ENCODE data around the gene PDZD7. TPM values are rescaled to one million over a fixed set of nuclear protein-coding genes. Genes with fewer than 3 reads are reported as not detected.
"Not testable (repeated sequence)": the region's sequence is repeated elsewhere in the genome, so short reads cannot be mapped to it uniquely, and the experiment has no call there.

The PDZD7 gene
- total RNA-seq, 2 donors from 2014 or later: 0.80 to 1.3 TPM

- DNase-seq (ENCODE audit: low spot score in 2 of 2) (no peak), ATAC-seq (no peak)
- H3K36me3 Mint-ChIP-seq: no peaks in the 10 kb centered on the region
- H3K9me3 Mint-ChIP-seq: no peaks in the 10 kb centered on the region
- H3K27ac Mint-ChIP-seq: no peak overlapping the region
Observed at GRCh38 chr10:101047961-101048892, 17.3 kb upstream of the PDZD7 start.

DNA sequence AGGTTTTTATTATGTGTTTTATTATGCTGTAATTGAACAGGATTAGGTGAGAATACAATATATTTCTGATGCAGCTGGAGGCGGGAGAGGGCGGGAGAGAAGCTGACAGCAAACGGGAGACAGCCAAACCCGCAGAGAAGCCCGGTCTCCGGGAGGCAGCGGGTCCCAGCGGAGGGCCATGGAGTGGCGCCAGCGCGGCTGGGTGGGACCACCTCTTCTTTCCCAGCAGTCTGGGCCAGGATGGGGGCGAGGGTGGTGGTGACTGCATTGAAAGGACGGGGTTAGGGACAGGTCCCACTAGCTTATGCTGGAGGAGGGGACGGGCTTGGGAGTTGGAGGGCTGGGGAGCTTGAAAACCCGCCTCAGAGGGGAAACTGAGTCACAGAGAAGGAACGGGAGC, 16.3 kb upstream of the PDZD7 start:
- H3K9me3 Mint-ChIP-seq: no peaks in the 10 kb centered on the region
- DNase-seq (ENCODE audit: low spot score in 2 of 2) (no peak), ATAC-seq (no peak)
- H3K27ac Mint-ChIP-seq: no peak overlapping the region
- H3K36me3 Mint-ChIP-seq: no peaks in the 10 kb centered on the region

DNA sequence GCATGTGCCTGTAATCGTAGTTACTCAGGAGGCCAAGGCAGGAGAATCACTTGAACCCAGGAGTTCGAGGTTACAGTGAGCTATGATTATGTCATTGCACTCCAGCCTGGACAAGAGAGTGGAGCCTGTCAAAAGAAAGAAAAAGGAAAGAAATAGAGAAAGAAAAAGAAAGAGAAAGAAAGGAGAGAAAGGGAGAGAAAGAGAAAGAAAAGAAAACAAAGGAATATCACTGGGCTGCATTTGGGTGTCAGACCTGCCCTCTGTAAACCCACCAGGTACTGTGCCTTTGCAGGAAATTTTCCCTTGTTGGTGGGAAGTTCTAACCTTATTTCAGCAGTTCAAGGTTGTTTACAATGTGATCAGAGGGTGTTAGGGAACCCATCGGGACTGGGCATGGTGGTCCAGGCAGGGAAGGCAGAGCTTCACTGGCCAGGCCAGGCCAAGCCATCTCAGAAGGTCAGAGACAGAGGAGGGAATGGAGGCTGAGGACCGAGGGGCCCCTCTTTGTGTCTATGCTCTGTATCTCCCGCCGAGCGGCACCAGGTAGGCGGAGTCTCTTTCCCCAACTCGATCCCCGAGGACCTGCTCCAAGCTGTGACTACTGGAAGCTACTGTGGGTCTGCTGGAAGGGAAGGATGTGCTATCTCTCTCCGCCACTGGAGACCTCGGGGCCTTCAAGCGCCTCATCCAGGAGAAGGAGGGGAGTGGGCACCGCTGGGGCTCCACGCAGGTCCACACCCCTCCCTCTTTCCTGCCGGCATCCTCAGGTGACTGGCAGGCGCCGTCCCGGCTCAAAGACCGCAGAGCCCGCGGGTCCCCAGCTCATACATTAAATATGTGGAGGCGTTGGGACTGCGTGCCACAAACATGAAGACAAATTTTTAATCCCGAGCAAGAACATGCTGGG, 15.7 kb upstream of the PDZD7 start:
- H3K9me3 Mint-ChIP-seq: no peaks in the 10 kb centered on the region

GRCh38 chr10:101044117-101044516, 13.2 kb upstream of the PDZD7 start:
- no peaks in the 10 kb centered on the region for H3K36me3 Mint-ChIP-seq
- no peaks in the 10 kb centered on the region for H3K9me3 Mint-ChIP-seq
- ATAC-seq: no peak
- no peak for DNase-seq (ENCODE audit: low spot score in 2 of 2)
- no peak overlapping the region for H3K27ac Mint-ChIP-seq

More for the DNA sequence above, 15.7 kb upstream of the PDZD7 start:
- H3K27ac Mint-ChIP-seq: no peak overlapping the region
- ATAC-seq (no peak), DNase-seq (ENCODE audit: low spot score in 2 of 2) (no peak)
- no peaks in the 10 kb centered on the region for H3K36me3 Mint-ChIP-seq

DNA sequence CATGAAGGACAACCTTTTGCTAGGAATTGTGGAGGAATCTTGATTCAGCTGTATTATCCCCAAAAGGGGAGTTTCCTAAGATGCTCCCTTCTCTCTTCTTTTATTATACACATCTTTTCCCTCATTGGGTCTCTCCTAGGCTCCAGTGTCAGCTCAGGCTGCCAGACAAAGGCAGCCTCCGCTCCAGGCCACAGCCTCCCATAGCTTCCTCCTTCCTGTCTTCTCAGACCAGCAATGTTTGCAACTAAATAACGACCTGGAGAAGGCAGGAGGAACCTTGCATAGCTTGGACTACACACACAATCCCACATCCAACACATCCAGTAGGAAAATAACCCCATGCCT, 12.4 kb upstream of the PDZD7 start:
- peak overlapping the region in 1 of 2 donors; percentile 85 for H3K27ac Mint-ChIP-seq
- DNase-seq (ENCODE audit: low spot score in 2 of 2): no peak
- no peaks in the 10 kb centered on the region for H3K9me3 Mint-ChIP-seq
- ATAC-seq: no peak
- H3K36me3 Mint-ChIP-seq: no peaks in the 10 kb centered on the region

- peak; percentile 95 to 97 for ATAC-seq
Observed at GRCh38 chr10:101042667-101043362, 11.9 kb upstream of the PDZD7 start.

GRCh38 chr10:101042118-101042517, 11.2 kb upstream of the PDZD7 start:
- ATAC-seq (no peak), DNase-seq (ENCODE audit: low spot score in 2 of 2) (no peak)
- Mint-ChIP-seq H3K27ac (peak overlapping the region; percentile 85 to 97), H3K9me3 (no peaks in the 10 kb centered on the region), H3K36me3 (no peaks in the 10 kb centered on the region)

More at GRCh38 chr10:101042667-101043362, 11.9 kb upstream of the PDZD7 start:
- no peaks in the 10 kb centered on the region for H3K9me3 Mint-ChIP-seq
- H3K27ac Mint-ChIP-seq: peak overlapping the region; percentile 85 to 97
- DNase-seq (ENCODE audit: low spot score in 2 of 2): peak; percentile 87 to 91
- H3K36me3 Mint-ChIP-seq: no peaks in the 10 kb centered on the region

DNA sequence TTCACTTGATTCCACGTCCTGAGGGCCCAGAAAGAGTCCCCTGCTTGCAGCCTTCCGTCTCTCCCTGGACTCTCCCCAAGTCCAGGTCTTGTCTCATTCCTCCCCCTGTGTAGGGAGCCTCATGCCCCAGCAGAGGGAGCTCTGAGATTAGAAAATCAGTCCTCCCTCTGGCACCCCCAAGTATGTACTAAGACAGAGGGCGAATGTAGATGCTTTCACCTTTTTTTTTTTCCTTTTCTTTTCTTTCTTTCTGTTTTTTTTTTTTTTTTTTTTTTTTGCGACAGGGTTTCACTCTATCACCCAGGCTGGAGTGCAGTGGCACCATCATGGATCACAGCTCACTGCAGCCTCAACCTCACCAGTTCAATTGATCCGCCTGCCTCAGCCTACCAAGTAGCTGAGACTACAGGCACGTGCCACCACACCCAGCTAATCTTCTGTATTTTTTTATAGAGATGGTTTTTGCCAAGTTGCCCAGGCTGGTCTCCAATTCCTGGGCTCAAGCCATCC, 10.4 kb upstream of the PDZD7 start:
- ATAC-seq (peak; percentile 69 to 81), DNase-seq (ENCODE audit: low spot score in 2 of 2) (peak in 1 of 2 donors; percentile 71)
- H3K9me3 Mint-ChIP-seq: no peaks in the 10 kb centered on the region
- no peaks in the 10 kb centered on the region for H3K36me3 Mint-ChIP-seq
- H3K27ac Mint-ChIP-seq: no peak overlapping the region

GRCh38 chr10:101040851-101041250, 9.9 kb upstream of the PDZD7 start:
- no peaks in the 10 kb centered on the region for H3K9me3 Mint-ChIP-seq
- H3K36me3 Mint-ChIP-seq: no peaks in the 10 kb centered on the region
- ATAC-seq (no peak), DNase-seq (ENCODE audit: low spot score in 2 of 2) (no peak)
- no peak overlapping the region for H3K27ac Mint-ChIP-seq

DNA sequence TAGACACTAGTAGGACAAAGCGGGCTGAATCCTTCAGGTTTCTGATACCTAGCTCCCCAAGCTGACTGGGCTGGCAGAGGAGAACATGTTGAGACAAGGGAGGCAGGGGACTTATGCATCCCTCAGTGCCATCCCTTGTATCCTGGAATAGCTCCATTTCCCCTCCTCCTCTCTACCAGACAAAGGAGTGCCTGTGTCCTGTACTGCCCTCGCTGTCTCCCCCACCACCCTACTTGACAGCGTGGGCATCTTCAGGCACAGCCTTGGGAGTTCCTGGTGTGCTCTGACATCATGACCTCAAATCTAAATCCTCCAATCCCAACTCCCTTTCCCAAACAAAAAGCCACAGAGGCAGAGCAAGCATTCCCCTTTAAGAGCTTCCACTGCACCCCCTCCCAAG, 9.1 kb upstream of the PDZD7 start:
- no peaks in the 10 kb centered on the region for H3K36me3 Mint-ChIP-seq
- H3K9me3 Mint-ChIP-seq: no peaks in the 10 kb centered on the region
- ATAC-seq (no peak), DNase-seq (ENCODE audit: low spot score in 2 of 2) (no peak)
- H3K27ac Mint-ChIP-seq: no peak overlapping the region

- no peak for DNase-seq (ENCODE audit: low spot score in 2 of 2)
- ATAC-seq: no peak
- Mint-ChIP-seq H3K9me3 (no peaks in the 10 kb centered on the region), H3K36me3 (no peaks in the 10 kb centered on the region), H3K27ac (no peak overlapping the region)
Observed at GRCh38 chr10:101038484-101038883, 7.6 kb upstream of the PDZD7 start.

DNA sequence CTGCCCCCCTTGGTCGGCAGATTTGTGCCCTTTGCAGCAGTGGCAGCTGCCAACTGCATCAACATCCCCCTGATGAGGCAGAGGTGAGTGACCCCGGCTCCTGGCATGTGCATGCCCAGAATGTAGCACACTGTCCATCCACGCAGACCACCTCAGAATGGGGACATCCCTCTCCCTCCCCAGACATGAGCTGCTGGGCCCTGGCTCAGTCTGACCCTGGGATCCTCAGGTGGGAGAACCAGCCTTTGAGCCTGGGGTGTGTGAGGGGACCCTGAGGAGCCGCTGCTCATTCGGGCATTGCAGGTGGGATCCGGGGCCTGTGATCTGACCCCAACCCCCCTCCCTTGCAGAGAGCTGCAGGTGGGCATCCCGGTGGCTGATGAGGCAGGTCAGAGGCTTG, 5.8 kb upstream of the PDZD7 start:
- DNase-seq (ENCODE audit: low spot score in 2 of 2) (no peak), ATAC-seq (no peak)
- Mint-ChIP-seq H3K9me3 (no peaks in the 10 kb centered on the region), H3K36me3 (no peaks in the 10 kb centered on the region), H3K27ac (no peak overlapping the region)

DNA sequence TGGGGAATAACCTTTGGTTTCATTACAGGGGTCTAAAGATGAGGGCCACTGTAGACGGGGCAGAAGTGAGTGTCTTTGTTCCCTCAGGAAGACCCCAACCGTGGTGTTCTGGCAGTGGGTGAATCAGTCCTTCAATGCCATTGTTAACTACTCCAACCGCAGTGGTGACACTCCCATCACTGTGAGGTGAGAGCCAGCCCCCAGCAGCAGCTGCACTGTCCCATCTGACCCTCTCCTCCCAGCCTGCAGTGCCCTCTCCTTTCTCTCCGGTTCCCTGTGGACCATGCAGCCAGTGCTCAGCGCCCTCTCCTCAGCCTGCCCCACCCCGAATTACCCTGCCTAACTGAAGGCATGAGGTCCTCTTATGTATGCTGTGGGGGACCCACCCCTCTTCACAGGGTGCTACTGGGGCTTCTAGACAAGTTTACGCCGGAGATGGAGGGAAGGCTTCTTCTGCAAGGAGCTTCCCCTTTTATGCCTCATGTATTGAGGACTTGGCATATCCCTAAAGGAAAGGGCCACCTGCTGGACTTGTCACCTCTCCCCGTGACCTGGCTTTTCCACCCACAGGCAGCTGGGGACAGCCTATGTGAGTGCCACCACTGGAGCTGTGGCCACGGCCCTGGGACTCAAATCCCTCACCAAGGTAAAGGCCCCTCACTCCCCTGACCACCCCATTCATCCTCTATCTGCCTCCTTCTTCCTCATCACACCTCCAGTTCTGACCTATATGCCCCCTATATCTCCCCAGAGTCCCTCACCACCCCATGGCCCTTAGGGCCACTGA, 5.2 kb upstream of the PDZD7 start:
- no peaks in the 10 kb centered on the region for H3K36me3 Mint-ChIP-seq

GRCh38 chr10:101035314-101035713, 4.4 kb upstream of the PDZD7 start:
- Mint-ChIP-seq H3K27ac (no peak overlapping the region), H3K36me3 (no peaks in the 10 kb centered on the region), H3K9me3 (no peaks in the 10 kb centered on the region)
- DNase-seq (ENCODE audit: low spot score in 2 of 2): no peak
- no peak for ATAC-seq

More for the DNA sequence above, 5.2 kb upstream of the PDZD7 start:
- H3K27ac Mint-ChIP-seq: no peak overlapping the region
- DNase-seq (ENCODE audit: low spot score in 2 of 2): no peak
- no peaks in the 10 kb centered on the region for H3K9me3 Mint-ChIP-seq
- ATAC-seq: no peak

- ATAC-seq; H3K9me3 Mint-ChIP-seq; H3K36me3 Mint-ChIP-seq; H3K27ac Mint-ChIP-seq; DNase-seq (ENCODE audit: low spot score in 2 of 2): not testable (repeated sequence)
Observed at GRCh38 chr10:101034404-101034803, 3.5 kb upstream of the PDZD7 start.

- H3K36me3 Mint-ChIP-seq: no peaks in the 10 kb centered on the region
- ATAC-seq (no peak), DNase-seq (ENCODE audit: low spot score in 2 of 2) (no peak)
- no peaks in the 10 kb centered on the region for H3K9me3 Mint-ChIP-seq
- H3K27ac Mint-ChIP-seq: peak overlapping the region in 1 of 2 donors; percentile 86
Observed at GRCh38 chr10:101033276-101033675, 2.3 kb upstream of the PDZD7 start.
